A549 (cell line): Measurements from ENCODE around the gene PRAC2.

Experiments
- BHLHE40 ChIP-seq: IDR thresholded peaks from 2 replicates; pipeline ENCODE4 v1.6.1; 2012; ENCODE audit warnings: low read depth, low read length, inconsistent platforms
- CTCF ChIP-seq: fragments of >200 bp; sonication (Bioruptor Twin); formaldehyde crosslinking; IDR thresholded peaks from 3 replicates; pipeline ENCODE4 v1.5.1; 2016
- EHMT2 ChIP-seq: fragments of 200-600 bp; sonication (generic); IDR thresholded peaks from 2 replicates; pipeline ENCODE4 v1.6.1; 2016; ENCODE audit warnings: antibody characterized with exemption, low read depth, mild to moderate bottlenecking, moderate library complexity
- EP300 ChIP-seq, 2 experiments: fragments of >200 bp; sonication (Bioruptor Twin); formaldehyde crosslinking; IDR thresholded peaks; 2 replicates in 1 of 2; 3 replicates in 1 of 2; pipeline ENCODE4 v1.6.1; 2016 to 2017
- HOXB13 ChIP-seq: fragments of 250-450 bp; sonication (Bioruptor Pico); IDR thresholded peaks from 2 replicates; pipeline ENCODE4 v1.5.0; 2020; ENCODE audit warnings: low read depth, mild to moderate bottlenecking, moderate library complexity
- MAX ChIP-seq: IDR thresholded peaks from 2 replicates; pipeline ENCODE4 v1.6.1; 2012
- MYC ChIP-seq: IDR thresholded peaks from 2 replicates; pipeline ENCODE4 v1.6.1; 2012; ENCODE audit warnings: mild to moderate bottlenecking, inconsistent platforms, low read length, improper control_type of control experiment, borderline replicate concordance
- NR3C1 ChIP-seq: fragments of >200 bp; sonication (Bioruptor Twin); formaldehyde crosslinking; IDR thresholded peaks from 3 replicates; pipeline ENCODE4 v1.6.1; 2017
- PHF8 ChIP-seq: fragments of 200-600 bp; sonication (generic); IDR thresholded peaks from 2 replicates; pipeline ENCODE4 v1.6.1; 2016; ENCODE audit warnings: low read depth, mild to moderate bottlenecking, antibody characterized with exemption, moderate library complexity, borderline replicate concordance
- POLR2A ChIP-seq: IDR thresholded peaks from 2 replicates; pipeline ENCODE4 v1.6.1; 2012; ENCODE audit warnings: mild to moderate bottlenecking, low read length
- RCOR1 ChIP-seq: fragments of 150-350 bp; IDR thresholded peaks from 2 replicates; pipeline ENCODE4 v1.6.1; 2014; ENCODE audit warnings: antibody characterized with exemption, low read length, low read depth
- REST ChIP-seq: fragments of 200-600 bp; sonication (generic); IDR thresholded peaks from 2 replicates; pipeline ENCODE4 v1.6.1; 2016; ENCODE audit warnings: antibody characterized with exemption, mild to moderate bottlenecking, moderate library complexity
- SMC3 ChIP-seq: fragments of >200 bp; sonication (Bioruptor Twin); formaldehyde crosslinking; IDR thresholded peaks from 3 replicates; pipeline ENCODE4 v1.6.1; 2018; ENCODE audit warnings: inconsistent platforms
- SREBF2 ChIP-seq: fragments of 450-650 bp; IDR thresholded peaks from 2 replicates; pipeline ENCODE4 v1.6.1; 2014; ENCODE audit warnings: mild to moderate bottlenecking, moderate library complexity

GRCh38 chr17:48721009-48721402 is 2.0 kb upstream of the PRAC2 start:
- TF ChIP-seq BHLHE40 (no peak), MYC (no peak), CTCF (no peak), EHMT2 (no peak), EP300 (IDR thresholded peaks at IDR 0.05) (no peak), NR3C1 (no peak), MAX (no peak), RCOR1 (no peak), PHF8 (no peak), SMC3 (no peak), HOXB13 (no peak), POLR2A (no peak), SREBF2 (no peak), REST (no peak)
